ENCODE results near the gene CYGB.

DNA sequence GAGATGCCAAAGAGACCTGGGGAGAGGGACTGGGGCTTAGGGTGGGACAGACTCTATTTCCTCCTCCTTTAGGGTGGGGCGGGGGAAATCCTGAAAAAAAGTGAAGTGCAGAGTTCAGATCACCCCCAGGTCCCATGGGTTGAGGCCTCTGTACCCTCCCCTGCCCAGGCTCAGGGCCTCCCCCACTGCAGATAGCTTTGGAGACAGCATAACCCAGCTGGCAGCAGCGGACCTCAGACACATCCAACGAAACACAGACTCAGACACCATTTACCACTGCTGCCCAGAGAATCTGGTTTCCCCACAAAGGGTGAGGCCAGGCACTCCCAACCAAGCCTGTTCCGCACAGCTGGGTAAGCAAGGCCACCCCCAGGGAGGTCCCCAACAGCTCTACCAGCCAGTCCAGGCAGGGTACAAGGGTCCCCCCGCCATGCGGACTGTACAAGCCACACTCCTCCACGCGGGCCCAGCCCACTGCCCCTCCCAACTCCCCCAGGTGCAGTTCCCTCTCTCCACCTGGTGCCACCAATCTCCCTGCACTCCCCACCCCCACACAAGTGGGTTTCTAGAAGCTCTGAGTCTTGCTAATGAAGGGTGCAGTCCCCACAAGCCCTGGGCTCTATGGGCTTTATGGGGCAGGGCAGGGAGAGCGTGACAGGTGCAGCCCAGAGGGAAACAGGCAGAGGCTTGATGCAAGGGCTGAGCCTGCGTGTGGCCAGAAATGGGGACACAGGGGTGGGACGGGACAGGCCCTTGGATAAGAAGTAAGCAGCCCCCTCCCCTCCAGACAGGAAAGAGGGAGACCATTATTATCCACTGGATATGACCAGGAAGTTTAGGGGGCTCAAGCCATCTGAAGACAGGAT is 45.2 kb downstream of the CYGB start:
- TF ChIP-seq POLR2A (IDR thresholded peaks at IDR 0.05), result no peak
- no peak for TF ChIP-seq CTCF (IDR thresholded peaks at IDR 0.05)
